GM23338 (cell line): ENCODE measurements around the gene SLC22A4. TPM values are rescaled to one million over a fixed set of nuclear protein-coding genes. Genes with fewer than 3 reads are reported as not detected.

Experiments
- ATAC-seq: fragments of 200-7000 bp; cut with Tn5 transposase; 3 replicates; pipeline ENCODE4 v1.9.1; 2020
- DNase-seq: peaks from one replicate; pipeline ENCODE4 v3.0.0-alpha.2; 2015; ENCODE audit warnings: low spot score
- H2AFZ ChIP-seq: fragments of 200-600 bp; sonication (generic); 2 replicates; pipeline ENCODE4 v1.8.0; 2016; ENCODE audit warnings: antibody characterized with exemption, mild to moderate bottlenecking, moderate library complexity
- H3F3A ChIP-seq: fragments of 200-600 bp; sonication (generic); replicated peaks from 2 replicates; pipeline ENCODE4 v1.8.0; 2017; ENCODE audit warnings: antibody characterized with exemption, mixed run types, low read depth
- H3K27ac ChIP-seq: fragments of 200-600 bp; sonication (generic); 2 replicates; pipeline ENCODE4 v1.6.1; 2016; ENCODE audit warnings: low read depth
- H3K27me3 ChIP-seq: fragments of 200-600 bp; sonication (generic); 2 replicates; pipeline ENCODE4 v1.8.0; 2016; ENCODE audit warnings: mild to moderate bottlenecking, mixed run types, moderate library complexity; ENCODE audit not compliant: insufficient read depth
- H3K36me3 ChIP-seq: fragments of 200-600 bp; sonication (generic); 2 replicates; pipeline ENCODE4 v1.8.0; 2016; ENCODE audit warnings: mild to moderate bottlenecking; ENCODE audit not compliant: insufficient read depth
- H3K4me1 ChIP-seq: fragments of 200-600 bp; sonication (generic); 2 replicates; pipeline ENCODE4 v1.8.0; 2016; ENCODE audit warnings: mild to moderate bottlenecking, moderate library complexity; ENCODE audit not compliant: insufficient read depth
- H3K4me2 ChIP-seq: fragments of 200-600 bp; sonication (generic); 2 replicates; pipeline ENCODE4 v1.7.1; 2017; ENCODE audit warnings: mixed run types
- H3K4me3 ChIP-seq: fragments of 200-600 bp; sonication (generic); 2 replicates; pipeline ENCODE4 v1.6.1; 2016; ENCODE audit warnings: mixed run types
- H3K79me2 ChIP-seq: fragments of 200-600 bp; sonication (generic); replicated peaks from 2 replicates; pipeline ENCODE4 v1.8.0; 2017; ENCODE audit warnings: mild to moderate bottlenecking; ENCODE audit not compliant: insufficient read depth
- H3K9me2 ChIP-seq: fragments of 200-600 bp; sonication (generic); 2 replicates; pipeline ENCODE4 v1.8.0; 2017; ENCODE audit not compliant: insufficient read depth
- H4K20me1 ChIP-seq: fragments of 200-600 bp; sonication (generic); replicated peaks from 2 replicates; pipeline ENCODE4 v1.8.0; 2017; ENCODE audit warnings: mild to moderate bottlenecking; ENCODE audit not compliant: insufficient read depth
- H3K27ac Mint-ChIP-seq: 2 replicates; pipeline ENCODE4 v1.8.0; 2020; ENCODE audit warnings: inconsistent platforms, mild to moderate bottlenecking, moderate library complexity, mixed read lengths
- H3K27me3 Mint-ChIP-seq: 3 replicates; pipeline ENCODE4 v1.8.0; 2022; ENCODE audit warnings: low read depth, mild to moderate bottlenecking, moderate library complexity, mixed read lengths, inconsistent platforms; ENCODE audit not compliant: insufficient read depth, poor library complexity
- H3K36me3 Mint-ChIP-seq: 3 replicates; pipeline ENCODE4 v1.8.0; 2021; ENCODE audit warnings: low read depth, mild to moderate bottlenecking, inconsistent platforms, moderate library complexity, mixed read lengths
- H3K4me1 Mint-ChIP-seq: 3 replicates; pipeline ENCODE4 v1.8.0; 2020; ENCODE audit warnings: mild to moderate bottlenecking, inconsistent platforms, mixed read lengths
- H3K4me3 Mint-ChIP-seq: 3 replicates; pipeline ENCODE4 v1.8.0; 2021; ENCODE audit warnings: moderate library complexity, mild to moderate bottlenecking, inconsistent platforms, mixed read lengths
- H3K9me3 Mint-ChIP-seq: 3 replicates; pipeline ENCODE4 v1.8.0; 2020; ENCODE audit warnings: moderate library complexity, mild to moderate bottlenecking, inconsistent platforms, mixed read lengths
- EZH2 ChIP-seq: fragments of 200-600 bp; sonication (generic); IDR thresholded peaks from one replicate; pipeline ENCODE4 v1.8.0; 2017; ENCODE audit warnings: antibody characterized with exemption, mild to moderate bottlenecking, low read depth; ENCODE audit not compliant: unreplicated experiment
- EZH2phosphoT487 ChIP-seq: fragments of 200-600 bp; sonication (generic); IDR thresholded peaks from one replicate; pipeline ENCODE4 v1.8.1; 2018; ENCODE audit warnings: antibody characterized with exemption; ENCODE audit not compliant: unreplicated experiment
- JUNB ChIP-seq: IDR thresholded peaks from one replicate; pipeline ENCODE4 v1.6.1; 2016; ENCODE audit warnings: antibody characterized with exemption; ENCODE audit not compliant: unreplicated experiment
- STAT1 ChIP-seq: IDR thresholded peaks from one replicate; pipeline ENCODE4 v1.6.1; 2016; ENCODE audit warnings: antibody characterized with exemption; ENCODE audit not compliant: unreplicated experiment
- polyA plus RNA-seq: library from polyadenylated mRNA; unstranded; fragments of >200 nt; fragmentation: Nextera tagmentation; extraction: Ambion mirVana; gene quantifications from 2 replicates; pipeline ENCODE4 v1.2.1, GENCODE V29; 2016
- total RNA-seq: library from RNA; depleted of rRNA; stranded (reverse); fragments of >200 nt; shearing (Covaris generic); gene quantifications from 2 replicates; pipeline ENCODE4 v1.2.3, GENCODE V29; 2014
- TF ChIP-seq, protein P1 (sequence below): IDR thresholded peaks from 2 replicates; pipeline ENCODE4 v1.6.1; 2016; ENCODE audit warnings: antibody characterized with exemption
- TF ChIP-seq, protein P2 (sequence below), 2 experiments: fragments of 200-600 bp in 1 of 2; sonication (generic) in 1 of 2; conservative IDR thresholded peaks; 2 replicates each; pipeline versions ENCODE4 v1.5.1 to v1.6.1; 2016 to 2017; ENCODE audit warnings: antibody characterized with exemption in 2 of 2, low read depth in 2 of 2, mild to moderate bottlenecking in 2 of 2, moderate library complexity in 1 of 2
- TF ChIP-seq, protein P3 (sequence below): fragments of 250-450 bp; sonication (Bioruptor Pico); IDR thresholded peaks from 2 replicates; pipeline ENCODE4 v1.5.0; 2020; ENCODE audit warnings: mild to moderate bottlenecking, moderate library complexity

Gene SLC22A4
- total and polyA plus RNA-seq, 2 experiments from 2014 or later: 0.28 to 0.40 TPM

DNA sequence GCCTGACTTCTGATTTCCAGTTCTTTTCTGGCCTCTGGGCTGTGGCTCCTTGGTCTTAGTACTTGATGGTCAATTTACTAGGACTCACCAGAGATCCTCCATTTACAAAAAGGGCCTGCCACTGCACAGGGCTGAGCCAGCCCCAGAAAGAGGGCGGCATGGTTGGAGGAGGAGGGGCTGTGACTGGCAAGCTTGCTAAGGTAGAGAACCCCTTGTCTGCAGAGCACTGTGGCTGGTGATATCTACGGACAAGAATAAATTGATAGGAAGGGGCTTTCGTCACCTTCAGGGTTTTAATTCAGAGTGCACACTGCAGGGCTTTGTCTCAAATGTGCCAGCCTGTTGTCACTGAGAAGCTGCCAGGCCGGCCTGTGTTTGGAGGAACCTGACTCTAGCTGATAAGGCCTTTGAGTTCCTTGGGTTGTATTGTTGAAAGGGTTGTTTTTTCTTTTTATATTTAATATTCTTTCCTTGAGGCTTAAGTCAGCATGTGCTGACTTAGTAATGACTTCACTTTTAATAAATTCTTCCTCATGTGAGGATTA lies 90.4 kb downstream of the SLC22A4 start (continued):
- TF ChIP-seq EZH2 (no peak), JUNB (no peak), EZH2phosphoT487 (no peak), STAT1 (no peak)
- TF ChIP-seq, protein P1, sequence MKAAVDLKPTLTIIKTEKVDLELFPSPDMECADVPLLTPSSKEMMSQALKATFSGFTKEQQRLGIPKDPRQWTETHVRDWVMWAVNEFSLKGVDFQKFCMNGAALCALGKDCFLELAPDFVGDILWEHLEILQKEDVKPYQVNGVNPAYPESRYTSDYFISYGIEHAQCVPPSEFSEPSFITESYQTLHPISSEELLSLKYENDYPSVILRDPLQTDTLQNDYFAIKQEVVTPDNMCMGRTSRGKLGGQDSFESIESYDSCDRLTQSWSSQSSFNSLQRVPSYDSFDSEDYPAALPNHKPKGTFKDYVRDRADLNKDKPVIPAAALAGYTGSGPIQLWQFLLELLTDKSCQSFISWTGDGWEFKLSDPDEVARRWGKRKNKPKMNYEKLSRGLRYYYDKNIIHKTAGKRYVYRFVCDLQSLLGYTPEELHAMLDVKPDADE: no peak

DNA sequence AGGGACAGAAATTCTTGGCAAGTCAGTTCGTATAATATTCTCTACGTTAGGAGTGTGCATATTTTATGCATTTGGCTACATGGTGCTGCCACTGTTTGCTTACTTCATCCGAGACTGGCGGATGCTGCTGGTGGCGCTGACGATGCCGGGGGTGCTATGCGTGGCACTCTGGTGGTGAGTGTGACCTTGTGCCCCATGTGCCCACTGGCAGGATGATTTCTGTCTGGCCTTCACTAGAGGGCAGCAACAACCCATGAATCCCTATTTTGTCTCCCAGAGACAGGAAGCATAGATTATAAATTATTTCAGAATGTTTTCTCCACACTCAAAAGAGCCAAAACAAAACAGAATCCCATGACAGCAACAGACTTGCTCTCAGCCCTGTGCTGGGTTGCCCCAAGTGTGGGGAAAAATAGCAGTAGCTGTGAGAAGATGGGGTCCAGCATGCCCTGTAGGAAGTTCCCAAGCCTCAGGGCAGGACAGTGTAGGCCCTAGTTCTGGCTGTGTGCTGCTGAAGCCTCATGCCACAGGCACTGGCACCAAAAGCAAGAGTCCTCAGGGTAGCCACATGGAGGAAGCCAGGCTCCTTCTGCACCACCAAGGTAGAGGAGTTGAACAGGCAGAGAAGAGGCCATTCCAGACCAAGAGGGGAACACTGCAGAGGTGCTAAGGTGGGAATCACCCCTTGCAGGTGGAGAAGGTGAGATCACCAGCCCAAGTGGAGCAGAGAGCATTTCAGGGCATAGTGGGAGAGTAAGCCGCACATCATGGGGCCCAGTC lies 91.3 kb downstream of the SLC22A4 start:
- Histone ChIP-seq H3K4me2 (no peak overlapping the region), H4K20me1 (no peaks in the 10 kb centered on the region), H3K79me2 (no peaks in the 10 kb centered on the region), H3K4me3 (no peak overlapping the region), H3K4me1 (peaks cover 11% of the 10 kb centered on the region), H3K9me2 (no peaks in the 10 kb centered on the region), H3K27me3 (no peaks in the 10 kb centered on the region), H2AFZ (no peak overlapping the region), H3K36me3 (no peaks in the 10 kb centered on the region), H3K27ac (no peak overlapping the region), H3F3A (no peaks in the 10 kb centered on the region)
- DNase-seq: peak; percentile 58
- Mint-ChIP-seq H3K9me3 (no peaks in the 10 kb centered on the region), H3K27ac (no peak overlapping the region), H3K27me3 (no peaks in the 10 kb centered on the region), H3K36me3 (no peaks in the 10 kb centered on the region), H3K4me1 (peaks cover 16% of the 10 kb centered on the region), H3K4me3 (no peak overlapping the region)
- peak; percentile 36 for ATAC-seq
- TF ChIP-seq, protein P2, sequence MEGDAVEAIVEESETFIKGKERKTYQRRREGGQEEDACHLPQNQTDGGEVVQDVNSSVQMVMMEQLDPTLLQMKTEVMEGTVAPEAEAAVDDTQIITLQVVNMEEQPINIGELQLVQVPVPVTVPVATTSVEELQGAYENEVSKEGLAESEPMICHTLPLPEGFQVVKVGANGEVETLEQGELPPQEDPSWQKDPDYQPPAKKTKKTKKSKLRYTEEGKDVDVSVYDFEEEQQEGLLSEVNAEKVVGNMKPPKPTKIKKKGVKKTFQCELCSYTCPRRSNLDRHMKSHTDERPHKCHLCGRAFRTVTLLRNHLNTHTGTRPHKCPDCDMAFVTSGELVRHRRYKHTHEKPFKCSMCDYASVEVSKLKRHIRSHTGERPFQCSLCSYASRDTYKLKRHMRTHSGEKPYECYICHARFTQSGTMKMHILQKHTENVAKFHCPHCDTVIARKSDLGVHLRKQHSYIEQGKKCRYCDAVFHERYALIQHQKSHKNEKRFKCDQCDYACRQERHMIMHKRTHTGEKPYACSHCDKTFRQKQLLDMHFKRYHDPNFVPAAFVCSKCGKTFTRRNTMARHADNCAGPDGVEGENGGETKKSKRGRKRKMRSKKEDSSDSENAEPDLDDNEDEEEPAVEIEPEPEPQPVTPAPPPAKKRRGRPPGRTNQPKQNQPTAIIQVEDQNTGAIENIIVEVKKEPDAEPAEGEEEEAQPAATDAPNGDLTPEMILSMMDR (conservative IDR thresholded peaks at IDR 0.05; ENCODE audit: low read depth in 2 of 2): peak; percentile 69 to 77
- TF ChIP-seq, protein P3, sequence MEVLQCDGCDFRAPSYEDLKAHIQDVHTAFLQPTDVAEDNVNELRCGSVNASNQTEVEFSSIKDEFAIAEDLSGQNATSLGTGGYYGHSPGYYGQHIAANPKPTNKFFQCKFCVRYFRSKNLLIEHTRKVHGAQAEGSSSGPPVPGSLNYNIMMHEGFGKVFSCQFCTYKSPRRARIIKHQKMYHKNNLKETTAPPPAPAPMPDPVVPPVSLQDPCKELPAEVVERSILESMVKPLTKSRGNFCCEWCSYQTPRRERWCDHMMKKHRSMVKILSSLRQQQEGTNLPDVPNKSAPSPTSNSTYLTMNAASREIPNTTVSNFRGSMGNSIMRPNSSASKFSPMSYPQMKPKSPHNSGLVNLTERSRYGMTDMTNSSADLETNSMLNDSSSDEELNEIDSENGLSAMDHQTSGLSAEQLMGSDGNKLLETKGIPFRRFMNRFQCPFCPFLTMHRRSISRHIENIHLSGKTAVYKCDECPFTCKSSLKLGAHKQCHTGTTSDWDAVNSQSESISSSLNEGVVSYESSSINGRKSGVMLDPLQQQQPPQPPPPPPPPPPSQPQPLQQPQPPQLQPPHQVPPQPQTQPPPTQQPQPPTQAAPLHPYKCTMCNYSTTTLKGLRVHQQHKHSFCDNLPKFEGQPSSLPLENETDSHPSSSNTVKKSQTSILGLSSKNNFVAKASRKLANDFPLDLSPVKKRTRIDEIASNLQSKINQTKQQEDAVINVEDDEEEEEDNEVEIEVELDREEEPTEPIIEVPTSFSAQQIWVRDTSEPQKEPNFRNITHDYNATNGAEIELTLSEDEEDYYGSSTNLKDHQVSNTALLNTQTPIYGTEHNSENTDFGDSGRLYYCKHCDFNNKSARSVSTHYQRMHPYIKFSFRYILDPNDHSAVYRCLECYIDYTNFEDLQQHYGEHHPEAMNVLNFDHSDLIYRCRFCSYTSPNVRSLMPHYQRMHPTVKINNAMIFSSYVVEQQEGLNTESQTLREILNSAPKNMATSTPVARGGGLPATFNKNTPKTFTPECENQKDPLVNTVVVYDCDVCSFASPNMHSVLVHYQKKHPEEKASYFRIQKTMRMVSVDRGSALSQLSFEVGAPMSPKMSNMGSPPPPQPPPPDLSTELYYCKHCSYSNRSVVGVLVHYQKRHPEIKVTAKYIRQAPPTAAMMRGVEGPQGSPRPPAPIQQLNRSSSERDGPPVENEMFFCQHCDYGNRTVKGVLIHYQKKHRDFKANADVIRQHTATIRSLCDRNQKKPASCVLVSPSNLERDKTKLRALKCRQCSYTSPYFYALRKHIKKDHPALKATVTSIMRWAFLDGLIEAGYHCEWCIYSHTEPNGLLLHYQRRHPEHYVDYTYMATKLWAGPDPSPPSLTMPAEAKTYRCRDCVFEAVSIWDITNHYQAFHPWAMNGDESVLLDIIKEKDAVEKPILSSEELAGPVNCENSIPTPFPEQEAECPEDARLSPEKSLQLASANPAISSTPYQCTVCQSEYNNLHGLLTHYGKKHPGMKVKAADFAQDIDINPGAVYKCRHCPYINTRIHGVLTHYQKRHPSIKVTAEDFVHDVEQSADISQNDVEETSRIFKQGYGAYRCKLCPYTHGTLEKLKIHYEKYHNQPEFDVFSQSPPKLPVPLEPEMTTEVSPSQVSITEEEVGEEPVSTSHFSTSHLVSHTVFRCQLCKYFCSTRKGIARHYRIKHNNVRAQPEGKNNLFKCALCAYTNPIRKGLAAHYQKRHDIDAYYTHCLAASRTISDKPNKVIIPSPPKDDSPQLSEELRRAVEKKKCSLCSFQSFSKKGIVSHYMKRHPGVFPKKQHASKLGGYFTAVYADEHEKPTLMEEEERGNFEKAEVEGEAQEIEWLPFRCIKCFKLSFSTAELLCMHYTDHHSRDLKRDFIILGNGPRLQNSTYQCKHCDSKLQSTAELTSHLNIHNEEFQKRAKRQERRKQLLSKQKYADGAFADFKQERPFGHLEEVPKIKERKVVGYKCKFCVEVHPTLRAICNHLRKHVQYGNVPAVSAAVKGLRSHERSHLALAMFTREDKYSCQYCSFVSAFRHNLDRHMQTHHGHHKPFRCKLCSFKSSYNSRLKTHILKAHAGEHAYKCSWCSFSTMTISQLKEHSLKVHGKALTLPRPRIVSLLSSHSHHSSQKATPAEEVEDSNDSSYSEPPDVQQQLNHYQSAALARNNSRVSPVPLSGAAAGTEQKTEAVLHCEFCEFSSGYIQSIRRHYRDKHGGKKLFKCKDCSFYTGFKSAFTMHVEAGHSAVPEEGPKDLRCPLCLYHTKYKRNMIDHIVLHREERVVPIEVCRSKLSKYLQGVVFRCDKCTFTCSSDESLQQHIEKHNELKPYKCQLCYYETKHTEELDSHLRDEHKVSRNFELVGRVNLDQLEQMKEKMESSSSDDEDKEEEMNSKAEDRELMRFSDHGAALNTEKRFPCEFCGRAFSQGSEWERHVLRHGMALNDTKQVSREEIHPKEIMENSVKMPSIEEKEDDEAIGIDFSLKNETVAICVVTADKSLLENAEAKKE: no peak
